Stimulated activated naive CD8-positive, alpha-beta T cell treated with anti-CD3 and anti-CD28 coated beads, Interleukin-15, Interleukin-2, amounts not matched to agents 100 U/mL and 50 U/mL, for 24 hours (primary cell): ENCODE results near the gene C9orf50.
"Not testable (repeated sequence)": the region's sequence is repeated elsewhere in the genome, so short reads cannot be mapped to it uniquely, and the experiment has no call there.

Source experiments
- ATAC-seq: fragments of 150-1000 bp; cut with Tn5 transposase; one replicate; pipeline ENCODE4 v1.10.0; 2021
- DNase-seq: peaks from one replicate; pipeline ENCODE4 v3.0.0; 2021

C9orf50 gene, protein sequence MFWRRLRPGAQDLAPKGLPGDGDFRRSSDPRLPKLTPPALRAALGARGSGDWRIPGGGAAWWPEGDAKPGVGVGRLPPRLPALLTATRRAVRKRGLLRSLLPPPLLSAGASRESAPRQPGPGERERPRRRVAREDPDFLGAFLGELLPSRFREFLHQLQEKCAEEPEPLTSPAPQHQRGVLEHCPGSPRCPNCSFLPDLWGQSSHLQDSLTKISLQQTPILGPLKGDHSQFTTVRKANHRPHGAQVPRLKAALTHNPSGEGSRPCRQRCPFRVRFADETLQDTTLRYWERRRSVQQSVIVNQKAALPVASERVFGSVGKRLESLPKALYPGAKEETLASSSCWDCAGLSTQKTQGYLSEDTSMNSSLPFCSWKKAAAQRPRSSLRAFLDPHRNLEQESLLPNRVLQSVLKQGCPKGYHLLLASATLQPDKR

DNA sequence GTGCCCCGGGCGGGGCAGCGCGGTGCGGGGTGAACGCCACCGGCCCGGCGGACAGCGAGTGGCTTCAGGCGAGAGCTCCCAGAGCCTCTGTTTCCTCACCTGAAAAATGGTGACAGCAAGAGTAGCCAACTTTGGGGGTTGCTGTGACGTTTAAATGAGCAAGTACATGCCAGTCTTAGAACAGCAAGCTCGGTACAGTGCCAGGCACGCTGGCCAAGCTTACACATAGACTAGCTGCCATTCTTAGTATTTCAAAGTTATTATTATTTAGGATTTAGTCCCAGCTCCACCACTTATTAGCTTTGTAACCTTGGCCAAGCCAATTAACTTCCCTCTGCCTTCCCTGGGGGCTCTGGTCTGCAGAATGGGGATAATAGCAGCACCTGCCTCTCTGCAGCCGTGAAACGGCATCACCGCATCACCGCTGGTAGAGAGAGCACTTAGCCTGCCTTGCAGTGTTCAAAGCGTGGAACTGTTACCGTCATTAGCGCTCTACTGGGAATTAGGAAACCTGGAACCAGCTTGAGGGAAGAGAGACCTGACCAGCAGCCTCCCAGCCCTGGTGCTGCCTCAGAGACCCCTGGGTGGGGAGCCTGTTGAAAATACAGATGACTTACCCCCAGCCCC lies at the start of gene C9orf50:
C9orf50 (minus strand) TSS at position 433 of the 627 bp plus-strand sequence. CDS start 527 bp downstream, outside the sequence.
- ATAC-seq (no peak), DNase-seq (no peak)

DNA sequence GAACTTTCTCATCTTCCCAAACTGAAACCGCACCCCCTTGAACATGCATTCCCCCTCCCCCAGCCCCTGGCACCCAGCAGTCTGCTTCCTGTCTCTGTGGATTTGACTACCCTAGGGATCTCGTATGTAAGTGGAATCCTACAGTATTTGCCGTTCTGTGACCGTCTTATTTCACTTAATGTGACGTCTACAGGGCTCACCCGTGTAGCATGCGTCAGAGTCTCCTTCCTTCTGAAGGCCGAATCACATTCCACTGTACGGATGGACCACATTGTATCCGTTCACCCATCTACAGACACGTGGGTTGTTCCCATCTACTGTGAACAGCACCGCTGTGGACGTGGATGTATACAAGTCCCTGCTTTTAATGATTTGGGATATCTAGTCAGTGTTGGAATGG lies 49.0 kb upstream of the C9orf50 start:
- DNase-seq (no peak), ATAC-seq (no peak)

DNA sequence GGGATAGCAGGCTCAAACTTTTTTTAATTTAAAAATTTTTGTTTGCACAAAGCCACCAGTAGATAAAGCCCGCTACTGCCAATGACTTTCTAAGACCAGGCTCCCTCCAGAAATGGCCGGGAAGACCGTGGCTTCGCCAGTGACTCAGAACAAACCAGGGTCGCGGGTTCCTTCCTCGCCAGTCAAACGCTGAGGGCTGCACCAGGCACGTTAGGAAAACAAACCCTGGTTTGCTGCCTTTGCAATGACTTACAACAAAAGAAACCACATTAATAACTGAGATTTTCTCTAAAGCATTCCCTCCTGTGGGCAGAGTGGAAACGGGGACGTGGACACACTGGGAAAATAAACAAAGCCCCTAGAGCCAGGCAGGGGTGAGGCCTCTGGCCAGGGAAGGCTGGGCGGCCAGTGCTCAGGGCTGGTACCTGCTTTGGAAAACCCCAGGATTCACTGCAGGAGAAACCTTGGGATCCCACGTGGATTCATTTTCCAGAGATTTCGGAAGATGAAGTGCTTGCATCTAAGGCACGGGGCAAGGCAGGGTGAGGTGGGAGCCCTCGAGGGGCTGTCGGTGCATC lies 48.3 kb upstream of the C9orf50 start:
- no peak for DNase-seq
- ATAC-seq, result no peak

DNA sequence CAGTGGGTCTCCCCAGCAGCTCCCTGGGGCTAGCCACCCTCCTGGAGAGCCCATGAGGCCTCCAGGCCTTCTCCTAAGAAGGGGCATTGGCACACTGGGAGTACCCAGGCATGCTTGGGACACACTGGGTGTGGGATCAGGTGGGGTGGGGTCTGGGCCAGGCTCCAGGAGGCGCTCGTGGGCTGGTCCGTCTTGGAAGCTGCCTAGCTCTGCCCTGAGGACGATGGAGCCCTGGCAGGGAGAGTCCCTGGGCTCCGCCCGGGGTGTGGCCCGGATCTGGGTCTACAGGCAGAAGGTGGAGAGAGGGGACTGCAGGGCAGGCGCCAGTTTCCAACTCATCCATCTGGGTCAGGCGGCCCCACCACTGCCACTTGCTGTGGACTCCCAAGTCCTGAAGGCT lies 46.9 kb upstream of the C9orf50 start:
- ATAC-seq (no peak), DNase-seq (no peak)

DNA sequence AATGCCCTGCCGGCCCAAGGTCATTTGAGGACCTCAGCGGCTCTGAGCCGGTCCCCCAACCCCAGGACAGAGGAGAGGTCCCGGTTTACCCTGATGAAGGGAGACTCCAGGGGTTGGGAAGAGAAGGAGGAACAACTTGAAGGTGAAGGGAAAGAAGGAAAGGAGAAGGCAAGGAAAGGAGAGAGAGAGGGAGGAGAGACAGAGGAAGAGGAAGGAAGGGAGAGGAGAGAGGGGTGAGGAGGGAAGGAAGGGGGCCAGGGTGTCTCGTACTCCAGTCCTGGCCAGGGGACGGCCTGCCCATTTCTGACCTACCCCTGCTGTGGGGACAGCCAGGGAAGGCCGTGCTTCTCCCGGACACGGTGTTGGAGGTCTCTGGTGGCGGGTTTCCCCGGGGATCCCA lies 46.5 kb upstream of the C9orf50 start:
- no peak for DNase-seq
- no peak for ATAC-seq

DNA sequence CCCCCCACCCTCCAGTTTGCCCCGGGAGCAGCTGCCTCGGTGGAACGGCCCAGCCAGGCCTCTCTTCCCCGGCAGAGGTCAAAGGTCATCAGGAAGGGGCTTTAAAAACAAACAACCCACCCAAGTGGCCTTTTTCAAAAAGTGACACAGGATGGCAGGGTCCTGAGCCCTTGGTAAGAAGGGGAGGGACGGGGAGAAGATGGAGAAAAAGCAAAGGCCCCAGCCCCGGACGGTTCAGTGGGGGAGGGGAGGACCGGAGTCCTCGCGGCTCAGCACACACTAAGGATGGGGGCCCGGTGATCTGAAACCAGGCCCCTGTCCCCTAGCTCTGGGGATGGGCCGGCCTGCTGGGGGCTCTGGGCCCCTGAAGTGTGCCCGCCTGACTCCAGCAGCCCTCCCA lies 45.7 kb upstream of the C9orf50 start:
- no peak for ATAC-seq
- DNase-seq, result no peak

DNA sequence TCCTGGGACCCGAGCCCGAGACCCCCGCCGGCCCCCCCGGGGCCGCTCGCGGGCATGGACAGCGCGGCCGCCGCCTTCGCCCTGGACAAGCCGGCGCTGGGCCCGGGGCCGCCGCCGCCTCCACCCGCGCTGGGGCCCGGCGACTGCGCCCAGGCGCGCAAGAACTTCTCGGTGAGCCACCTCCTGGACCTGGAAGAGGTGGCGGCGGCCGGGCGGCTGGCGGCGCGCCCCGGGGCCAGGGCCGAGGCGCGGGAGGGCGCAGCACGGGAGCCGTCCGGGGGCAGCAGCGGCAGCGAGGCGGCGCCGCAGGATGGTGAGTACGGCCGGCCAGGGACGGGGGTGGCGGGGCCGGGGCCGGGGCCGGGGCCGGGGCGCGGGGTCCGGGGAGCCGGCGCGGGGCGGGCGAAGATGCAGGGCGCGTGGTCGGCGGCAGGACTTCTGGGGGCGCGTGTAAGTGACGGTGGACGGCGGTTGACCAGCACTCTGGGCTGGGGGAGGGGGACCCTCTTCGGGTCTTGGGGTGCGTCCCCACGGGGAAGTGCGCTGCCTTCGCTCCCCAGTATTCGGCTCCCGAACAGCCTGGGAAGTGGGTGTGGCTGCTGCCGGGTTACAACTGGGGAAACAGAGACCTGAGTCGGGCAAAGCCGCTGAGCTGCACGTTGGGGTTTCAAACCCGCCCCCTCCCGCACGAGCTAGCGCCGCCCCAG lies 45.1 kb upstream of the C9orf50 start:
- ATAC-seq, result peak; percentile 38
- DNase-seq, result no peak

DNA sequence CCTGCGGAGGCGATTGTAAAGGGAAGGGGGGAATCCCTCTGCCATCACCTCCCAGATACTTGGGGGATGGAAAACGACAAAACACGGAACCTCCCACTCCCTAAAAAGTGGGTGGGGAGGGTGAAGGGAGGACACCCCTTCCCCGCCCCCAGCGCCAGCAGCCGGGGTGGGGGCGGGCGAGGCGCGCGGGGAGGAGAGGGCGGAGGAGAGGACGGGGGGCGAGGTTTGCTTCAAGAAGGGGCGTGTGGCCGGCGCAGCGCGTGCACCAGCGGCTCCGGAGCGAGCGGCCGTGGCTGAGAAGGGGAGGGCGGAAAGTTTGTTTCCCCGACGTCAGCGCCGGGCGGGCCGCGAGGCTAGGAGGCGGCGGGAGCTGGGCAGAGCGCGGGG lies 44.5 kb upstream of the C9orf50 start, which contains the start of gene PRRX2:
PRRX2 (plus strand) TSS at position 259 of the 387 bp plus-strand sequence. CDS start 221 bp downstream, outside the sequence.
- ATAC-seq (peak; percentile 60), DNase-seq (peak; percentile 63)

DNA sequence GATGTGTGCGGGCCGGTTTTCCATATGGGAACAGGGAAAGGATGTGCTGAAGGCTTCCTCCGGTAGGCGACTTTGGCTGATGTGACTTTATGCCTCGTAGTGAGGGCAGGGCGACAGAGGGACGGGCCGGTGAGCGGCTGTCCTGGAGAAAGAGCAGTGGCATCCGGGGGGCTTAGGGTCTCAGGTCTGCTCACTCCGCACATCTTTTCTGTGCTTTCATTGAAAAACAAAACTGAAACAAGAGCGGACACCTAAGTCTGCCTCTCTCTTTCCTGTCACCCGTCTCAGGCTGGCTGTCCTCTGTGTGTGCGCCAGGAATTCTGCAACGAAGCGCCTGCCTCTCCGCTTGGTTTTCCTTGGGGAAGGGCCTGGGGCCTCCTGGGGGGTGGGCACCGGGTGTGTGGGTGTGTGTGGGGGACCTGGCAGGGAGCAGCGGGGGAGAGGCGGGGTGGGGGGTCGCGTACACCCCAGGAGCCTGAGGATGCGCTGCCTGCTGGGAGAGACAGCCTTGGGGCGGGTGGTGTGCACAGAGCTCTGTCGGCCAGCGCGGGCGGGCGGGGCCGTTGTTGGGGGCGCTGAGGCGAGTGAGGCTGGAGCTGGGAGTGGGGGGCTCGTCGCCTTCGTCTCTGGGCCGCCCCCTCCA lies 44.0 kb upstream of the C9orf50 start:
- no peak for DNase-seq
- ATAC-seq, result no peak

DNA sequence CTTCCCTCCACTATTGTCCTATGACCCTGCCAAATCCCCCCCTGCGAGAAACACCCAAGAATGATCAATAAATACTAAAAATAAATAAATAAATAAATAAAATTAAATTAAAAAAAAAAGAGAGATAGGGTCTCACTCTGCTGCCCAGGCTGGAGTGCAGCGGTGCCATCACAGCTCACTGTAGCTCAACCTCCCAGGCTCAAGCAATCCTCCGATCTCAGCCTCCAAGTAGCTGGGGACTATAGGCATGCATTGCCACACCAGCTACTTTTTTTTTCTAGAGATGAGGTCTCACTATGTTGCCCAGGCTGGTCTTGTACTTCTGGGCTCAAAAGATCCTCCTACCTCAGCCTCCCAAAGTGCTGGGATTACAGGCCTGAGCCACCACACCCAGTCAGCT lies 41.3 kb upstream of the C9orf50 start:
- DNase-seq, ATAC-seq: not testable (repeated sequence)

DNA sequence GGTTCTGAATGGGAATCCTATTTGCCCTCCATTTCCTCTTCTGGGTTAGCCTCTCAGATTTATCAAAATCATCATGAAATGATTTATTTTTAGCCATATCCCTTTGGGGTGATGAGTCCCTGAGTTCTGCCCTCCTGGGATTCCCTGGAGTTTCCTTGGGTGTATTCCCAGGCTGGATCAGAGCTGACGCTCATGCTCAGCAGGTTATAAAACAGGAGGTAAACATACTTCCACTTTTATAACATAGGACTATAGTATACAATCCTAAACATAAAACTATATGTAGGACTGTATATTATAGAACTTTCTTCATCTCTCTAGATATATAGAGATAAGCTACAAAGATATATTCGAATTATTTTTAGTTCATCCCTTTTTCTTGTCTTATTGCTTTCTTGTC lies 40.1 kb upstream of the C9orf50 start:
- ATAC-seq (no peak), DNase-seq (no peak)

DNA sequence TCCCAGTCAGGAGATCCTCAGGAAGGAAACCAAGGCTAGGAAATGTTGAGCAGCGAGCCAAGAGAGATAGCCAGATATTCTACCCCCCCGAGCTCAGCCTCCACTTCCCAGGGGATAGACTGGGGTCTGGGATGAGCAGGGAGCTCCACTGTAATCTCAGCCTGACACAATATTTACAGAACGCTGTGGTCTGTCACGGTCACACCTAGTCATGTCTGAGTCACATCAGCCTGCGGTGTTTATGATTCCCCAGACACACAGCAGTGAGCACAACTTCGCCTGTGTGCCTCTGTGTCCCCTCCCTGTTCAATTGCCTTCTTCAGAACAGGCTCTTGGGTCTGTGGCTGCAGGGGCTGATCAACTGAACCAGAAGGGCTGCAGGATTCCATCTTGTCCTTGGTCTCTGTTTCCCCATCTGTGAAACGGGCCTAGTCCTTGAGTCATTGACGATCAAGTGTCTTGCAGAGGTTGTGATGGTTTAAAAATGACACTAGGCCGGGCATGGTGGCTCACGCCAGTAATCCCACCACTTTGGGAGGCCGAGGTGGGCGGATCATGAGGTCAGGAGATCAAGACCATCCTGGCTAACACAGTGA lies 36.0 kb upstream of the C9orf50 start:
- DNase-seq, result no peak
- no peak for ATAC-seq

DNA sequence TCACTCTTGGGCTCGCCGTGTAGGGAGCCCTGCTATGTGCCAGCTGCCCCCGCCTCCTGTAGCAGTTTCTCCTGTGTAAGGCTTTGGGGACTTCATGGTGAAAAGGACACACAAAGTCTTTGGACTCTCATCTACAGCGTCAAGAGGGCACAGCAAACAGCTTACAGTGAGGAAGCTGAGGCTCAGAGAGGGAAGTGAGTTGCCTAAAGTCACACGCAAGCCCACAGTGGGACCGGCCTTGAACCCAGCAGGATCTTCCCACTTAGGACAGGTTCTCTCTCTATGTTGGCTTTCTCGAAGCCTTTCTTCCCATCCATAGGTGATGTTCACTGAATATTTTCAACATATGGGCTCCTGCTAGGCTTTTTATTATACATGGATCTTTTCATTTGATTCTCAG lies 34.8 kb upstream of the C9orf50 start:
- no peak for ATAC-seq
- DNase-seq, result no peak

DNA sequence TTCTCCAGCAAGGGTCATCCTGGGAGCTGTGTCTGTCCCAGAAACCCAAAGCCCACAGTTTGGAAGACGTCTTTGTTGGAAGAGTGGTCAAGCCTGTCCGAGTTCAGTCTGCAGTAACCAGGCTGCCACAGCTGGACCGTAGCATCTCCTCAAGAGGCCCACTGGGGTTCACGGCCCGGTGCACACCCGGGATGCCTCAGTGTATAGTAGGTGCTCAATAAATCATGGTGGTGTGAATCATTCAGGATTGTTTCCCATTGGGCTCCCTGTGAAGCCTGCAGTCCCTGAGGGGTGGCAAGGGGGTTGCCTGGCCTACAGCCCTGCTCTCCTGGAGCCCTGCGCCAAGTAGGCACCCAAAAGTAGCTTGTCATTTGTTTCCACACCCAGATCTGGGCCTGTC lies 34.3 kb upstream of the C9orf50 start:
- no peak for ATAC-seq
- DNase-seq, result no peak

DNA sequence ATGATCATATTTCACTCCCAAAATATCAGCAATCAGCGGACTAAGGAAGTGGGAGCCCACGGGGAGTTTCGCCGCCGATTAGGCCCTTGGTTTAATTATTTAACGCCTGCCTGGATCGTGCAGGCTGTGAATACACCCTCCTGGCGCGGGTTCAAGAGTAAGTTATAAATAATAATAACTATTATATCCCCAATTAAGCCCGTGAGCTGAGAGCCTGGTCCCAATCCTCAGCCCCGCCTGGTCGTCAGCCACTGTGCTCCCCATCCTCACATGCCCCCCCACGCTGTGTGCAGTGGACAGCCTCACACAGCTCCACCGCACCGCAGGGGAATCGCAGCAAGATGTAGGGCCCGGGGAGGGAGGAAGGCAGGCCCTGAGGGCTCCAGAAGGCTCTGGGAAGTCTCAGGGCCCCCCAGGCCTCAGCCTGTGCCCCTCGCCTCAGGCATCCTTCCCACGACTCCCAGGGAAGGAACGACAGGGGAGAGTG lies 33.7 kb upstream of the C9orf50 start:
- DNase-seq (no peak), ATAC-seq (no peak)

DNA sequence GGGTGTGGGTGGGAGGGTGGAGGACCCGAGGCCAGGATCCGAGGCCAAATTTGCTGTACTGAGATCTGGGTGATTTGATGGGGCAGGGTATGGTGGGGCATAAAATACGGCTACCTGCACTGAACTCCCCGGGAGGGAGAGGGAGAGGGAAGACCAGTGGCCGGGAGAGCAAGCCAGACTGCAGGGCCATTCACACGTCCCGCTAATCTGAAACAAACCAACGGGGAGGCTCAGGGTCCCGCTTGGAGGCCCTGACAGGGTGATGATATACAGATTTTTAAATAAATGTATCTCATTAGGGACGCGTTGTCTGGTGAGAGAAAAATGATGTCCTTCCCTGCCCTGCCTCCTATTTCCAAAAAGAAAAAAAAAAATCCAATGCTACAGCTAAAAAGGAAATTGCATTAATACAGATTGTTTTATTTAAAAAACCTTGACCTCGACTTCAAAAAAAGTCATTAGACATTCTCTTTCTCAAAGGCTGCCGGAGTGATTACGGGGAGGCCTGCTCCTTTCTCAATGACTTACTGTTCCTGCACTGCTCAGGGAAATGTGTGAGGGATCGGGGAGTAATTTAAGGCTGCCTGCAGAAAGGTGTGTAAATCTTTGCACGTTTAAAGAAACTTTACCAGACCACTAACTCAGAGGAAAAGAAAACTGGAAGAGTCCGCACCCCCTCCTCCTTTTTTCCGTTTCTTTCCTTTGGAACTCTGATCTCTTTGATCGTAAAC lies 33.1 kb upstream of the C9orf50 start:
- ATAC-seq (no peak), DNase-seq (no peak)

DNA sequence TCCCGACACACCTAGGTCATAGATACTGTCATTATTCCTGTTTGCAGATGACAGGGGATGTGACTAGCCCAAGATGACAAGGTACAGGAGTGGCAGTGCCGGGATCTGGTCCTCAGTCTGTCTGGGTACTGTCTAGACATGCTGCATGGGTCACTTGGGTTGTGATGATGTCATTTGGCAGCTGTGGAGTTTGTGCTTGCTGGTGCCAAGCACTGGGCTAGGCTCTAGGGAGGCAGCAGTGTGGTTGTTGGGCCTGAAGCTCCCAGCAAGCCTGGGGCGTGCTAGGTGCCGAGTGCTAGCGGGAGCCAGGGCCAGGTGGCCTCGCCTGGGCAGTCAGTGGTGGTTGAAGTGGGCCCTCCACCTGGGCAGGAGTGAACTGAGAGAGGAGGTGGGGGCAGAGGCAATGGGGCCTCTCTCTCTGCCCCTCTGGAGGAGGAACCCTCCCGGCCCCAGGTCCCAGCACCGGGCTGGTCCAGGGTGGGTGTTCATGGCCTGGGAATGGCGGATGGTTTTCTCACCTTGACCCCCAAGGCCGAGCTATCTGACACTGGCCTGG lies 29.9 kb upstream of the C9orf50 start:
- DNase-seq, result no peak
- no peak for ATAC-seq

DNA sequence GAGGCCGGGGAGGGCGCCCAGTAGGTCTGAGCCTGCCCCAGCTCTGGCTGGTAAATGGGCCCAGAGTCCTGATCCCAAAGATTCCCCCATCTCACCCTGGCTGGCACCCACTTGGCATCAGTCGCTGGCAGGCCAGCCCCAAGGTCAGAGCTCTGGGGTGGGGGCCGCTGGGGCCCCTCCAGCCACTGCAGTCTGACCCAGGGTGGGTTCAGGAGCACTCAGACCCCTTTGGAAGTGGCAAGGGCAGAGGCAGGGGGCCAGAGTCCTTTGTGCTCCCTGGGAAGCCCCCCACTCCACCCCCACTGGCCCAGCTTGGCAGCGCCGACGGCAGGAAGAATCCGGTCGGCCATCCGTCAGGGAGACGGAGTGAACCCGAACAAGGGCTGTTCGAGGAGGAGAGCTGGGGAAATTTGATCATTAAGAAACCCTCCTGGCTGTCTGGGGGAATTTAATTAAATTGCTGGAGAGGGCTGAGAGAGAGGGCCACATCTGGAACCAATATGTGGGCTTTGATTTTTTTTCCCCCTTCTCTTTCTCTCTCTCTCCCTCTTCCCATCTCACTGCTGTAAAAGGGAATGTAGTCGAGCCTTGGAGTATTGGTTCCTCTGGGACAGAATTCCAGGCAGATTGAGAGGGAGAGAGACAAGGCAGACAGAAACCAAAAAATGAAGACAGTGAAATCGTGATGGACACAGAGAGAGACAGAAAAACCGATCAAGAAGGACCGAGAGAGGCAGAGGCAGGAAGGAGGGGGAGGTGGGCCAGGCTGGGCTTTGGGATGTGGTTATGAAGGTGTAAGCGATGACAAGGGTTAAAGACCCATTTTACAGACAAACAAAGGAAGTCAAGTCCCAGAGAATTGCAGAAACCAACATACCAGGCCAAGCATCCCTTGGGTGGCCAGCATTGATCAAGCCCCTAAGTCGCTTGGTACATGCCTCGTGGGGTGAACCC lies 29.1 kb upstream of the C9orf50 start:
- ATAC-seq, result no peak
- no peak for DNase-seq

DNA sequence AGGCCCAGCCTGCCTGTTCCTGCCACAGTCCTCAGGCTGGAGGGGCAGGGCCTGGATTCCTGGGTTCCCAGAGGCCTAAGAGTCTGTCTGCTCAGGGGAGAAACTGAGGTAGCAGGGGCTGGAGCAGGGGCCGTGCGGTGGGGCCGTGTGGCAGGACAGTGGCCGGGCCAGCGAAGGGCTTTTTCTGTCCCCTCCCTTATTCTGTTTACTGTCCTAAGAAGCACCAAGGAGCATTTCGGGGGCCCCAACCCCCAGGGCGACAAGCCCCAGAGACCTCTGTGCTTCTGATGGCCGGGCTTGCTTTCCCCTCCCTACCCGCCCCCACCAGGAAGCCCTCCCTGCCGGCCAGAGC lies 27.8 kb upstream of the C9orf50 start:
- ATAC-seq, result no peak
- DNase-seq, result no peak
